GM19239 (cell line): ENCODE data around the gene PKNOX2.

ENCODE experiments used
- DNase-seq: peaks from one replicate; pipeline ENCODE4 v3.0.0; 2011; ENCODE audit warnings: low spot score; ENCODE audit not compliant: insufficient read length
- FAIRE-seq: peaks from 2 replicates; lab custom pipeline; 2011; peaks lifted over from hg19 to GRCh38; lab: Jason Lieb, UNC

PKNOX2 gene

GRCh38 chr11:125370561-125371389 lies 206.2 kb downstream of the PKNOX2 start:
- no peak for DNase-seq
- FAIRE-seq: no peak

GRCh38 chr11:125371431-125371935 lies 206.9 kb downstream of the PKNOX2 start:
- no peak for DNase-seq
- no peak for FAIRE-seq

DNA sequence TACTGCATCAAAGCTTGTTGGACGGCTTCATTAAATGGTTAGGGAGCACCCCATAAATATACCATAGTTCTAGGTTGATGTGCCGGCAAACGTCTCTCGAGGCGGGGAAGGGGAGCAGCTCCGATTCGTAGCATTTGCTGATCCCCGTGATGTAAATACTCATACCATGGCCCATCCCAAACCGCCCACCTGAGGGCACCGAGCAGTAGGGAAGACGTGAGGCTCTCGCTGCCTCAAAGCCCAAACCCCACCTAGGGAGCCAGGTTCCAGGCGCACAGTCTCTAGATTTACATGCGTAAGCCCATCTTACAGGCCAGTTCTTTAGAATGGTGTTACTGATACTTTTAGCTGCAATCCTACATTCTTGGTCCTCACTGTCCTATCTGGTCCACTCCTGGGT lies 207.5 kb downstream of the PKNOX2 start:
- DNase-seq (no peak), FAIRE-seq (no peak)

DNA sequence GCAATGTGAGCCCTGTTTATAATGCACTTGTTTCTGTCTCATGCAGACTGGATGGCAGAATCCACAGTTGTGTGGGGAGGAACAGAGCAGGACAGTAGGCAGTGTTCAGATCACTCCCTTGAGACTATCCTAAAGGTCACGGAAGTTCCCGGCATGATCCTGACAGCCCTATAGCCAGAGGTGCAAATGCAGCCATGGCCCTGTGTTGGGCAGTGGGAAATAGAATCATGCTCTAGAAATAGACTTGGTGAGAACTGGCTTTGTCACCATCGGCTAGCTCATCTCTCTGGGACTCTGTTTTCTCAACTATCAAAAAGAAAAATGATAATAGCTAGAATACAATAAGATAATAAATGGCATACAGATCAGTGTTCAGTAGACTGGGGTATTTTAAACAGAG lies 208.4 kb downstream of the PKNOX2 start:
- FAIRE-seq (no peak), DNase-seq (no peak)

GRCh38 chr11:125373426-125374391 lies 209.2 kb downstream of the PKNOX2 start:
- FAIRE-seq (no peak), DNase-seq (no peak)

GRCh38 chr11:125374398-125374797 lies 209.8 kb downstream of the PKNOX2 start:
- DNase-seq (no peak), FAIRE-seq (no peak)

GRCh38 chr11:125375146-125375545 lies 210.6 kb downstream of the PKNOX2 start:
- DNase-seq: no peak
- FAIRE-seq: no peak

DNA sequence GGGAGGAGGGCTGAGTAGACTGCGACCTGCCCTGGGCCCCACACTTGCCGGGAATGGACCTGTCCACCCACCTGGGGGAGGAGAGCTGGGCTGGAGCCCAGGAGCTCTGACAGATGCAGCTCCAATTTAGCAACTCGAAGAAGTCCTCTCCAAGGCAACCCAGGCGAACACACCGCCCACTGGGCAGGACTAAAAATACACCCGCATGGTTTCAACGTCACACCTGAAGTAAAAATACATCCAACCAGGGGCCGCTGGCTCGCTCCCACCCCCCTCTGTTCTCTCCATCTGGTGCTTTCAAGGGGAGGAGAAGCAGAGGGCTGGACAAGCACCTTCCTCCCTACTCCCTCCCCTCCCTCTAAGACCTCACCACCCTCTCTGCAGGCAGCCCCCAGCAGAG lies 211.6 kb downstream of the PKNOX2 start:
- FAIRE-seq (no peak), DNase-seq (no peak)

- no peak for FAIRE-seq
- no peak for DNase-seq
Measured at GRCh38 chr11:125376856-125377255, 212.3 kb downstream of the PKNOX2 start.

- FAIRE-seq: no peak
- no peak for DNase-seq
Measured at GRCh38 chr11:125378083-125378482, 213.5 kb downstream of the PKNOX2 start.

GRCh38 chr11:125378571-125378970 lies 214.0 kb downstream of the PKNOX2 start:
- DNase-seq: no peak
- FAIRE-seq: no peak

DNA sequence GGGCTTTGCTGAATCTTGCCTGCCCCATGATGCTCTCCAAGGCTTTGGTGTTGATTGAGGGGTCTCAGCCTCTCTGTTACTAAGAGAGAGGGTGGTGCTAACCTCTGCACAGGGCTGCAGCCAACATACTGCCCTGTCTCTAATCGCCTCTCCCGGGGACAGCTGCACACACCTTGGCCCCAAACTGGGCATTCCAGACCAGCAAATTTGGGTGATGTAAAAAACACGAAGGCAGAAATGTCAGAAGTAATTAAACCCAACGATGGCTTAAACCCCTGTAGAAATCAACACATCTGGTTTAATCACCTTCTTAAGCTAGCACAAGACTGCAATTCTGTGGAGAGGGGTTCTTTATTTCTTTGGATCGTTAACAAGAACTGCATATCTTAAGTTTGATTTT lies 215.0 kb downstream of the PKNOX2 start:
- FAIRE-seq (no peak), DNase-seq (no peak)

DNA sequence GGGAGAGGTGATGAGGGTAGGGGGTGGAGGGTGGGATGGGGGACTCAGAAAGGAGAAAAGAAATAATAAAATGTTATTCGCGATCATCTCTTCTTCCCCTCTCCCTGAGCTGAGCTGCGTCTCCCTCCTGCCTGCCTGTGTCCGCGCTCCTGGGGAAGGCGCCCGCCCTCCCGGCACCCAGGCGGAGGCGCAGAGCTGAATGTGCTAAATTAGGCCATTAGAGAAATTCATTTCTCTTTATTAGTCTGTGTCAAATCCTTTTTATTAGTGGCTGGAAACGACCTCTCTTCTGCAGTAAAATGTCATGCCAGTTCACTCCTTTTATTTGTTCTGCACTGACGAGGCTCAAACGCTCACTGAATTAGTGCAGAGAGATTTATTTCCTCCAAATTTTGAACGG lies 215.4 kb downstream of the PKNOX2 start:
- no peak for DNase-seq
- FAIRE-seq: no peak

GRCh38 chr11:125380756-125381445 lies 216.3 kb downstream of the PKNOX2 start:
- FAIRE-seq (no peak), DNase-seq (no peak)

GRCh38 chr11:125381499-125382044 lies 217.0 kb downstream of the PKNOX2 start:
- no peak for DNase-seq
- no peak for FAIRE-seq

GRCh38 chr11:125382314-125382791 lies 217.8 kb downstream of the PKNOX2 start:
- FAIRE-seq (no peak), DNase-seq (no peak)

- FAIRE-seq (no peak), DNase-seq (no peak)
Measured at GRCh38 chr11:125382822-125383221, 218.3 kb downstream of the PKNOX2 start.

DNA sequence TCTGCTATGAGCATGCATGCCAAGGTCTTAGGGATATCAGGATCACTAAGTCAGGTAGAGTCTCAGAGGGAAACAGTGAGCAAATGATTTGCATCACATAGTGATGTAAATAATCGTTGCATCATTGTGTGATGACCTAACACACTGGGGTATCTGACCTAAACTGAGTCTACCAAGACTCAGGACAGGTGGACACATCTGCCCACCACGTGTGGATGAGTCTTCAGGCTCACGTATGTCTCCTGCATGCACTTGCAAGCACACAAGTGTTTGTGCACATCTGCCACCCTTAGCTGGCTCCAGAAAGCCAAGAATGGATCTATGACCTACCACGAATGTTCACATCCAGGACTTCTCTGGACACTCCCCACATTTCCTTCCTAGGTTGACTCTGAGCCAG lies 220.3 kb downstream of the PKNOX2 start:
- DNase-seq (no peak), FAIRE-seq (no peak)

- no peak for FAIRE-seq
Measured at GRCh38 chr11:125387901-125388300, 223.3 kb downstream of the PKNOX2 start.

DNA sequence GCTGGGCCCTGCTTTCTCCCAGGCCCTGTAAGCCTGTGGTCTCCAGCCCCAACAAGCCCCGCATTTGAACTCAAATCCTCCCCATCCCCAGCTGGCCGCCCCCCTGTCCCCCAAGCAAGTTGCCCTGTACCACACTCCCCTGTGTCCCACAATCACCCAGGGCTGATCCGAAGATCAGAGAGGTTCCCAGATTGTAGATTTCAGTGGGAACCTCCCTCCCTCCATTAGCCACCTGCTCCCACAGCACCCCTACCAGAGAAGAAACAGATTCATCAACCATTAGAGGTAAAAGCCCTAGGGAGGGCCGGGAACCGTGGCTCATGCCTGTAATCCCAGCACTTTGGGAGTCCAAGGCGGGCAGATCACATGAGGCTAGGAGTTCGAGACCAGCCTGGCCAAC lies 224.1 kb downstream of the PKNOX2 start:
- FAIRE-seq (no peak), DNase-seq (no peak)

More at GRCh38 chr11:125387901-125388300, 223.3 kb downstream of the PKNOX2 start:
- no peak for DNase-seq
